Urinary bladder (tissue), 4 donors: ENCODE measurements around the gene HHAT. TPM values are rescaled to one million over a fixed set of nuclear protein-coding genes. Genes with fewer than 3 reads are reported as not detected.

Experiments used
- DNase-seq: peaks from one replicate; pipeline ENCODE4 v3.0.0-alpha.2; 2015; ENCODE audit errors: extremely low spot score
- H3K27ac ChIP-seq: one replicate; pipeline ENCODE4 v1.5.1; 2013; ENCODE audit warnings: low read depth, mild to moderate bottlenecking, moderate library complexity
- H3K36me3 ChIP-seq: one replicate; pipeline ENCODE4 v1.6.1; 2013; ENCODE audit warnings: mild to moderate bottlenecking, moderate library complexity; ENCODE audit not compliant: insufficient read depth
- H3K4me1 ChIP-seq: one replicate; pipeline ENCODE4 v1.6.1; 2013; ENCODE audit warnings: mild to moderate bottlenecking, moderate library complexity; ENCODE audit not compliant: insufficient read depth
- H3K4me3 ChIP-seq: one replicate; pipeline ENCODE4 v1.5.1; 2013; ENCODE audit warnings: low read depth, low read length
- WGBS: extraction: QIAGEN DNeasy Blood & Tissue Kit; methylation state at CpG from one replicate; pipeline ENCODE4 v1.1.7; 2013; 5-methylcytosine and 5-hydroxymethylcytosine counted together
- polyA plus RNA-seq: library from polyadenylated mRNA; stranded (reverse); fragments of 200-250 nt; gene quantifications from one replicate; pipeline ENCODE4 v1.2.3, GENCODE V29; 2013
- total RNA-seq: library from RNA; depleted of rRNA; stranded (reverse); fragments of >200 nt; gene quantifications from one replicate; pipeline ENCODE4 v1.2.3, GENCODE V29; 2014
- donor health status: healthy with polysubstance abuse.
- donor health status: healthy.

Gene HHAT
- 10.8 TPM for total RNA-seq
- 3.3 TPM for polyA plus RNA-seq

- under 1% methylated on average over 89 of the region's 89 CpGs for WGBS
- peak; percentile 77 for DNase-seq
- Histone ChIP-seq H3K36me3 (no peaks in the 10 kb centered on the region), H3K4me1 (no peaks in the 10 kb centered on the region), H3K27ac (peak within 1 kb of the TSS; percentile 89), H3K4me3 (peak within 1 kb of the TSS; percentile 58)
These were observed at the start of gene HHAT for GRCh38 chr1:210328746-210329503. Gene HHAT, plus strand, starts transcription at chr1:210328902. Its CDS starts 20,074 bp downstream, at chr1:210348976.

- no peak overlapping the region for H3K27ac ChIP-seq
- no peaks in the 10 kb centered on the region for H3K36me3 ChIP-seq
- DNase-seq: no peak
- WGBS: 74% methylated on average over 5 of the region's 5 CpGs
- H3K4me1 ChIP-seq: no peaks in the 10 kb centered on the region
- no peak overlapping the region for H3K4me3 ChIP-seq
These were observed 48.5 kb upstream of the HHAT start for GRCh38 chr1:210280221-210280620.

GRCh38 chr1:210288116-210288515 is 40.6 kb upstream of the HHAT start:
- WGBS: 89% methylated on average over 4 of the region's 4 CpGs
- no peak for DNase-seq
- Histone ChIP-seq H3K4me3 (no peak overlapping the region), H3K36me3 (no peaks in the 10 kb centered on the region), H3K4me1 (no peaks in the 10 kb centered on the region), H3K27ac (no peak overlapping the region)

- peaks cover under 1% of the 10 kb centered on the region for H3K4me1 ChIP-seq
- no peak overlapping the region for H3K27ac ChIP-seq
- no peak for DNase-seq
- WGBS: 75% methylated on average over 4 of the region's 4 CpGs
- H3K36me3 ChIP-seq: no peaks in the 10 kb centered on the region
- no peak overlapping the region for H3K4me3 ChIP-seq
These were observed 39.5 kb upstream of the HHAT start for GRCh38 chr1:210289248-210289647.

GRCh38 chr1:210291081-210291764 is 37.5 kb upstream of the HHAT start:
- H3K4me3 ChIP-seq: no peak overlapping the region
- H3K27ac ChIP-seq: no peak overlapping the region
- peaks cover 3% of the 10 kb centered on the region for H3K4me1 ChIP-seq
- 60% methylated on average over 8 of the region's 8 CpGs for WGBS
- H3K36me3 ChIP-seq: no peaks in the 10 kb centered on the region
- DNase-seq: peak; percentile 39

GRCh38 chr1:210291786-210292230 is 36.9 kb upstream of the HHAT start:
- 35% methylated on average over 9 of the region's 9 CpGs for WGBS

GRCh38 chr1:210292231-210292871 is 36.4 kb upstream of the HHAT start:
- peak overlapping the region; percentile 19 for H3K27ac ChIP-seq
- no peaks in the 10 kb centered on the region for H3K36me3 ChIP-seq
- peak overlapping the region; percentile 41 for H3K4me3 ChIP-seq
- peaks cover 3% of the 10 kb centered on the region for H3K4me1 ChIP-seq
- peak; percentile 10 for DNase-seq
- 4% methylated on average over 56 of the region's 56 CpGs for WGBS

More at GRCh38 chr1:210291786-210292230, 36.9 kb upstream of the HHAT start:
- Histone ChIP-seq H3K27ac (no peak overlapping the region), H3K36me3 (no peaks in the 10 kb centered on the region), H3K4me1 (peaks cover 3% of the 10 kb centered on the region), H3K4me3 (peak overlapping the region; percentile 41)
- DNase-seq: peak; percentile 66

GRCh38 chr1:210293171-210293607 is 35.5 kb upstream of the HHAT start:
- no peaks in the 10 kb centered on the region for H3K36me3 ChIP-seq
- DNase-seq: peak; percentile 31
- peaks cover 3% of the 10 kb centered on the region for H3K4me1 ChIP-seq
- peak overlapping the region; percentile 26 for H3K27ac ChIP-seq
- H3K4me3 ChIP-seq: no peak overlapping the region
- 23% methylated on average over 7 of the region's 7 CpGs for WGBS

GRCh38 chr1:210294999-210295745 is 33.5 kb upstream of the HHAT start:
- no peak overlapping the region for H3K4me3 ChIP-seq
- peaks cover 3% of the 10 kb centered on the region for H3K4me1 ChIP-seq
- WGBS: 42% methylated on average over 10 of the region's 10 CpGs
- no peaks in the 10 kb centered on the region for H3K36me3 ChIP-seq
- DNase-seq: peak; percentile 52
- H3K27ac ChIP-seq: no peak overlapping the region

- Histone ChIP-seq H3K4me1 (peaks cover 3% of the 10 kb centered on the region), H3K4me3 (no peak overlapping the region), H3K27ac (no peak overlapping the region), H3K36me3 (no peaks in the 10 kb centered on the region)
- no peak for DNase-seq
- 95% methylated on average over 3 of the region's 3 CpGs for WGBS
These were observed 32.0 kb upstream of the HHAT start for GRCh38 chr1:210296682-210297081.

- Histone ChIP-seq H3K4me1 (peaks cover 3% of the 10 kb centered on the region), H3K36me3 (no peaks in the 10 kb centered on the region), H3K27ac (no peak overlapping the region), H3K4me3 (no peak overlapping the region)
- WGBS: 78% methylated on average over 7 of the region's 7 CpGs
- no peak for DNase-seq
These were observed 30.4 kb upstream of the HHAT start for GRCh38 chr1:210298296-210298695.

- H3K4me1 ChIP-seq: peaks cover 3% of the 10 kb centered on the region
- no peak for DNase-seq
- H3K36me3 ChIP-seq: no peaks in the 10 kb centered on the region
- H3K27ac ChIP-seq: no peak overlapping the region
- no peak overlapping the region for H3K4me3 ChIP-seq
These were observed 29.8 kb upstream of the HHAT start for GRCh38 chr1:210298936-210299335.

- 75% methylated on average over 5 of the region's 5 CpGs for WGBS
- no peaks in the 10 kb centered on the region for H3K36me3 ChIP-seq
- no peak for DNase-seq
- no peak overlapping the region for H3K4me3 ChIP-seq
- no peaks in the 10 kb centered on the region for H3K4me1 ChIP-seq
- no peak overlapping the region for H3K27ac ChIP-seq
These were observed 29.2 kb upstream of the HHAT start for GRCh38 chr1:210299501-210299900.
